Activated CD8-positive, alpha-beta memory T cell treated with anti-CD3 and anti-CD28 coated beads for 24 hours (primary cell): ENCODE measurements around the gene P2RX2.

Source experiments
- DNase-seq: peaks from one replicate; pipeline ENCODE4 v3.0.0-alpha.2; 2020

The P2RX2 gene

GRCh38 chr12:132621657-132622435, 3.3 kb downstream of the P2RX2 start:
- no peak for DNase-seq

- DNase-seq: no peak
These were observed 4.0 kb downstream of the P2RX2 start for GRCh38 chr12:132622437-132623071.

DNA sequence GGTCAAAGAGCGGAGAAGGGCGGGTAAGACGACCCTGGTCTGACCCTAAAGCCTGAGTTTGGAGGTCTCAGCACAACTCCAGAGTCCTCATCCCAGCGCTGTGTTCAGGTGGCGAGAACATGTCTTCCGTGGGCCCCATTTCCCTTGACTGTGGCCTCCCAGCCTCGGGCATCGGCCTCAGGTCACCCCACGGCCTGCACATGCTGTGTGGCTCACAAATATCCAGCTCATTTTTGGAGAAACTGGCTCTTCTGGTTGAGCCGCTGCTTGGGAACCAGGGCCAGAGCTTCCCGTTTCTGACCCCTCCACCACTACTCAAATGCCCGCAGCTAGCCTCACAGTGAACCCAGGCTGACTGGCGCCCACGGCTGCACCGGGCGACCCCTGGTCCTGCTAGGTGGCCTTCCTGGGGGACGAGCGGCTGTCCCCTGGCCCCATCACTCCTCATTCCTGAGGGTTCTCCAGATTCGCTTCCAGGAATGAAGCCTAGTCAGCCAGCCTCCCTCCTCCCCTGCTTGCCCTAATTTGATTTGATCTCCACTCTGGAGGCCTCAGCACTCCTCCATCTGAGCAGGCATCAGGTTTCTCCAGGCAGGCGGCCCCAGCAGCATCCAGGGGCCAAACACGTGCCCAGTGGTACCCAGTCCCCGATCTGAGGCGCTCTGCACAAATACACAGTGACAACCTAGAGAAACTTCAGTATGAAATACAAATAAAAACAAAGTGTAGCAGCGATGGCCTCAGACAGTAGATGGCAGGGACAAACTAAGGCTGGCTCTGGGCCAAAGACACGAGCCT, 4.7 kb downstream of the P2RX2 start:
- DNase-seq: no peak

DNA sequence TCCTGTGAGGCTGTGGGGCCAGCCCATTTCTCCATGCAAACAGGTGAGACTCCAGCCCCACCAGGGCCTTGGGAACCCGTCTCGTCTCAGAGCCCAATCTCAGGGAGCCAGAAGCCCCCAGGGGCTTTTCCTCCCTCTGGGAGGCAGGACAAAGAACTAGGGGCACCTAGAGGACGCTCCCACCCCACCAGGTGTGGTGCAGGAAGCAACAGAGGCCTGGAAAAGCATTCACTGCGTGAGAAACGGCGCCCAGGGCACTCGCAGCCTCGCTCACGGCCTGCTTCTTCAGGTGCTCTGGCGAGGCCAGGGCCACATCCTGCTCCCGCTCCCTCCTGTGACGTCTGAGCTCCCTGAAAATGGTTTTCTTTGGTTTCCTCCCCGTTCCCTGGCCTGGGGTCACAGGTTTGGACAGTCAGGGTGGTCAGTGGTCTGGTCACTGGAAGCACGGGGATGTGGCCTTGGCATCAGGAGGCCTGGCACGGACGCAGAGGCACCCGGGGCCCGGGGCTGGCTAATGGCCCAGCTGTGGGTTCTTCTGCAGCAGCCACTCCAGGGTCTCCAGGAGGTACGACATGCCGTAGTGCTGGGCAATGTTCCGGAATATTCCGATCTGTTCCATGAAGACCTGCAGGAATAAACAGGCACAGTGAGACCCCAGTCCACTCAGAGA, 5.7 kb downstream of the P2RX2 start:
- no peak for DNase-seq

- DNase-seq: no peak
These were observed 6.5 kb downstream of the P2RX2 start for GRCh38 chr12:132624910-132625630.

DNA sequence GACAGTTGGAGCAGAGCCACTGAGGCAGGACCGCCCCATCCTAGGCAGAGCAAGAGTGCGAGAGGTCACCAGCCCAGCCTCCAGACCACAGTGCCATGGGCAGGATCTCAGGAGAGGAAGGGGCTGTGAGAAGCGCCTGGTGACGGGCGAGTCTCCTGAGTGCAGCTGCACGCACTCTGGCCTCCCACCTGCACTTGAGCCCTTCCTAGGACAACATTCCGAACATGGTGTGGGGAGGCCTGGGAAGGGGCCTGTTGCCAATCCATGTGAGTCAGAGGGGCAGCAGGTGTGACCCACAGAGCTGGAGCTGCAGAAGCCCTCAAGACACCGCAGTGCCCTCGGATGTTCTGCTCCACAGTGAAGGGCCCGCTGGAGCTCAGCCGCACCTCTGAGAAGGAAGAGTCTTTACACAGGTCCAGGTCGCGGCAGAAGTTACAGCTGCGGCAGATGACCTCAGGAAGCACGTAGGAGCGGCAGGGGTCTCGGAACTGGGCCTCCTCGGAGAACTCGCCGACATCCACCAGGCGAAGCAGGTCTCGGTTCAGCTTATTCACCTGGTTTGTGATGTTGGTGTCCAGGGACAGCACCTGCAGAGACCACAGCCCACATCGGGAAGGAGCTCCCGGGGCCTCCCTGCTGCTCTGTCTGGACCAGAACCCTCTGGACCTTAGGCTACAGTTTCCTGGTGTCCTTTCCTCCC, 7.3 kb downstream of the P2RX2 start:
- no peak for DNase-seq

DNA sequence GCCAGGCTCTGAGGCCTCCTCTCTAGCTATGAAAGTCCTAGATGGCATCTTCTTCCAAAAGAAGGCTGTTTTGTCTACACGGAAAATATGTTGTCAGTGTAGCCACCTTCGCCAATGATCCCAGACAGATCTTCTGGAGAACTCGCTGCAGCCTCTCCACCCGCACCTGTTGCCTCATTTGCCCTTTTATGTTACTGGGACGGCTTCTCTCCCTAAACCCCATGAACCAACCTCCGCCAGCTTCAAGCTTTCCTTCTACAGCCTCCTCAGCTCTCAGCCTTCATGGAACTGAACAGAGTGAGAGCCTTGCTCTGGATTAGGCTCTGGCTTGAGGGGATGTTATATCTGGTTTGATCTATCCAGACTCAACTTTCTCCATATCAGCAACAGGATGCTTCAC, 10.8 kb downstream of the P2RX2 start:
- DNase-seq: no peak

DNA sequence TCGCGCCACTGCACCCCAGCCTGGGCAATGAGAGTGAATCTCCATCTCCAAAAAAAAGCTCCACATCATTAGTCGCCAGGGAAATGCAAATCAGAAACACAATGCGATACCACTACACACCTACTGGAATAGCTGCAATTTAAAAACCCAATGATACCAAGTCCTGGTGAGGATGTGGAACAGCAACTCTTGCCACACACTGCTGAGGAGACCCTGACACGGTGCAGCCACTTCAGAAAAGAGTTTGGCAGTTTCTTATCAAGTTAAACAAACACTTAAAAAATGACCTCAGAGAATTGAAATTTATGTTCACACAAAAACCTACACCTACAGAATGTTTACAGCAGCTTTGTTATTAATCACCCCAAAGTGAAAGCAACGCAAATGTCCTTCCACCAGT, 12.1 kb downstream of the P2RX2 start:
- no peak for DNase-seq

DNA sequence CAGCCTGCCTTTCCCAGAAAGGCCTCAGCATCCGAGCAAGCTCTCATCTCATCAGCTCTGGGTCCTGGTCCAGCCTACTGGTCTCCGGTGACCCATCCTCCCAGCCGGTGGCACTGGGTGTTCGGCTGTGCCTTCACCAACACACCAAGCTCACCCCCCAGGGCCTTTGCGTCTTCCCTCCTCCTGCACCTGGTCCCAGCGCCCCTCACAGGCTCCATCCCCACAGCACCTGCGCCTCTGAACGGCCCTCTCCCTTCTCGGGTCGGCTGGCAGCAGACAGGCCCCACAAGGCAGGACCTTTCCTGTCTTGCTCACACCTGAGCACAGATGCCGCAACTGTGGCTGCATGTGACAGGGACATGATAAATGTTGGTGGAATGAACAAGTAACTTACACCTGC, 13.1 kb downstream of the P2RX2 start:
- DNase-seq: no peak

DNA sequence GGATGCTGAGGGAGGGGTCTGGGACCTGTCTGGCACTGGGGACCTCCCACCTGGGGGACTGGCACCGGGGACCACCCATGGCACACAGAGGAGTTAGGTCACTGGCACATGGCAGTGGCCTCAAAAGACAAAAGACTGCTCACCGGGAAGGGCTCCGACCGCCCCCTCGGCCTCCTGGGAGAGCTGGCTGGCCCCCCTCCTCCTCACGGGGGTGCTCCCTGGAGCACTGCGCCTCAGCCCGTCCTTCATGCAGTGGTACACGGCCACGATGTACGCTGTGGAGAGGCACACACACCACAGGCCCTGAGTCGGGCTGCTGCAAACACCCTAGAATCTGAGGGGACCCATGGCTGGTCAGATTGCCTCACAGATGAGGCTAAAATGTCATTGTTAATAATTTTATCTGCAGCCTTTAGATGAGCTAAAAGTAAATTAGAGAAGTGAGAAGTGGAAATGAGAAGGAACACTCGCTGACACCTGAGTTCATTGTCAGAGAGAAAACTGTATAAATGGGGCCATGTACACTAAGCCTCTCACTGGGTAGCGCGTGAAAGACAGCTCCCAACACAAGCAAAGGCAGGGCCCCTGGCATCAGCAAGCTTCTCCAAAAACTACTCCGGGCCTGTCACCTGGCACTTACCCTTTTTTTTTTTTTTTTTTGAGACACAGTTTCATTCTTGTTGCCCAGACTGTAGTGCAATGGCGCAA, 14.1 kb downstream of the P2RX2 start:
- no peak for DNase-seq

GRCh38 chr12:132633398-132633797, 14.8 kb downstream of the P2RX2 start:
- DNase-seq: no peak

GRCh38 chr12:132633901-132634300, 15.3 kb downstream of the P2RX2 start:
- no peak for DNase-seq

- no peak for DNase-seq
These were observed 15.9 kb downstream of the P2RX2 start for GRCh38 chr12:132634411-132634990.

GRCh38 chr12:132635076-132635955, 16.7 kb downstream of the P2RX2 start:
- no peak for DNase-seq

DNA sequence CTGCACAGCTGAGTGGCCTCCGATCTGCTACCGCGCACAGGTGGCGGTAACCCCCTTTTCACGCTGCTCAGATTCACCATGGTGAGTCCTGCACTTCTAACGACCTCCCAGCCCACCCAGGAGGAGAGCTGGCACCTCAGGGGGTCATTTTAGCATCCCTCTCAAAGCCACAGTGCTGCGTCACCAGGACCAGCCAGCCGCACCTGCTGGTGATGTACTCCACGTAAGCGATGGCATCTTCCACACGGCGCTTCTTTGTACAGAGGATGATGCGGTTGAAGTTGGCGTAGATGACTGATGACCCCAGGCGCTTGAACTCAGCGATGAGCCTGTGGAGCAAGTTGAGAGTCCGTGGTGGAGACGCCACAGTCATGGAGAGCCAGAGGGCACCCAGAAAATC, 19.2 kb downstream of the P2RX2 start:
- DNase-seq: no peak

DNA sequence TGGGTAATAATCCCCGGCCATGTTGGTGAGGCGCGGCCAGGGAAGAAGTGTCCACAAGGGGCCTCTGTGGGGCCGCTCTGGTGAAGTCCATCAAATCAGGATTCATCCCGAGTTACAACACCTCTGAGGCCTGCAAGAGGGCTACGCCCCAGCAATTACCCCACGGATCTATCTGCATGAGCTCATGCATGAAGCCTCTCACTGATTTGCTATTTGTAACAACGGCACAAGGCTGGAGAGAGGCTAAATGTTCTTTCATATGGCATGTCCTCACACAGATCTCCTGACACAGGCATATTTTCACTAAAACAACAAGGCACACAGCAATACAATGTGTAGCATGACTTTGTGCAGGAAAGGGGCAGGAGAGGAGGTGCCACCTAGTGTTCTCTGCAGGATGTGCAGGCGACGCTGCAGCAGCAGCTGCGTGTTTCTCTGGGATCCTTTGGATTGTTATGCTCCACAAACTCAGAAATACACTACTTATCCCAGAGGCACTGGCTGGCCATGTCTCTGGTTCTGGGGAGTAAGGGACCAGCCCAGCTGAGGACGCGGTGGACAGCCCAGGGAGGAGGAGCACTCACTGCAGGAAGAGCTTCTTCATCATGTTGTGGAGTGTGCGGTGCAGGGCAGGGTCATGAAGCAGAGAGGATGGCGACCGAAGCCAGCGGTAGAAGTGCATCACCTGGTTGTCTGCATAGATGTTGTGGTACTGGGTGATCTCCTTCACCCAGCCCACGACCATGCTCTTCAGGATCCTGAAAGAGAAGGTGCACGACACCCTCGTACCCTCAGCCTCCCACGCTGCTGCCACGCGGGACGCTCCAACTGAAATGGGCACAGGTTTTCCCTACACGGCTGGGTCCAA, 20.2 kb downstream of the P2RX2 start:
- DNase-seq: no peak

- DNase-seq: no peak
These were observed 21.5 kb downstream of the P2RX2 start for GRCh38 chr12:132639956-132640520.

- no peak for DNase-seq
These were observed 22.4 kb downstream of the P2RX2 start for GRCh38 chr12:132640936-132641335.
